HCT116 (cell line): ENCODE measurements around the gene TYMS. TPM values are rescaled to one million over a fixed set of nuclear protein-coding genes. Genes with fewer than 3 reads are reported as not detected.

Experiments
- ATAC-seq: fragments of 200-7000 bp; cut with Tn5 transposase; 2 replicates; pipeline ENCODE4 v1.9.1; 2020; ENCODE audit warnings: mild to moderate bottlenecking, moderate library complexity
- BruUV-seq: library from RNA; stranded (reverse); fragments of 400-500 nt; replicated peaks from 2 replicates; lab custom pipeline; 2021; lab: Mats Ljungman, UMichigan
- CTCF ChIA-PET: fragments of 300-600 bp; sonication (Branson Sonifier 250); formaldehyde crosslinking; loops from one replicate; lab custom pipeline; 2021; ENCODE audit warnings: antibody characterized with exemption; lab: Charles Lee
- POLR2A ChIA-PET: fragments of 300-600, 350-600 bp; sonication (Branson Sonifier 250); formaldehyde crosslinking; loops from one replicate; lab custom pipeline; 2021; ENCODE audit warnings: antibody characterized with exemption; lab: Charles Lee
- RAD21 ChIA-PET, 2 experiments: fragments of 300-600 bp; sonication (Branson Sonifier 250); formaldehyde crosslinking; loops; one replicate each; lab custom pipeline; 2023; ENCODE audit warnings: low total read pairs in 2 of 2; ENCODE audit not compliant: uncharacterized antibody in 2 of 2, unreplicated experiment in 2 of 2, low non-redundant PET in 1 of 2; lab: Charles Lee
- DNase-seq: peaks from one replicate; pipeline ENCODE4 v3.0.0-alpha.2; 2010; ENCODE audit warnings: low read depth, low spot score
- H2AFZ ChIP-seq: fragments of 200-600 bp; shearing (Covaris generic), sonication (generic); 2 replicates; pipeline ENCODE4 v1.6.1; 2017; ENCODE audit warnings: low read depth, mixed run types, mixed read lengths, antibody characterized with exemption, low read length; ENCODE audit not compliant: poor library complexity, severe bottlenecking
- H3K27ac ChIP-seq: 2 replicates; pipeline ENCODE4 v1.5.1; 2012; ENCODE audit warnings: low read depth, low read length
- H3K27me3 ChIP-seq: fragments of 200-600 bp; sonication (generic); 2 replicates; pipeline ENCODE4 v1.6.1; 2016; ENCODE audit warnings: mixed run types, low read length, mixed read lengths; ENCODE audit not compliant: insufficient read depth
- H3K36me3 ChIP-seq, 2 experiments: fragments of 200-500 bp in 1 of 2; fragments of 200-600 bp in 1 of 2; sonication (Bioruptor generic) in 1 of 2; sonication (generic) in 1 of 2; 2 replicates each; pipeline versions ENCODE4 v1.5.1 to v1.6.1; 2014 to 2016; ENCODE audit warnings: low read length in 2 of 2, inconsistent platforms in 1 of 2, mixed read lengths in 1 of 2, mixed run types in 1 of 2; ENCODE audit not compliant: insufficient read depth in 2 of 2, control insufficient read depth in 1 of 2
- H3K4me1 ChIP-seq, 2 experiments: fragments of 200-600 bp in 1 of 2; sonication (generic) in 1 of 2; 2 replicates each; pipeline versions ENCODE4 v1.5.1 to v1.6.1; 2012 to 2017; ENCODE audit warnings: low read length in 2 of 2, inconsistent platforms in 1 of 2, mild to moderate bottlenecking in 1 of 2, mixed read lengths in 1 of 2, mixed run types in 1 of 2, moderate library complexity in 1 of 2; ENCODE audit not compliant: insufficient read depth in 2 of 2, control insufficient read depth in 1 of 2
- H3K4me2 ChIP-seq: fragments of 200-600 bp; sonication (generic); 2 replicates; pipeline ENCODE4 v1.6.1; 2017; ENCODE audit warnings: mixed run types, low read length, mixed read lengths
- H3K4me3 ChIP-seq, 2 experiments: fragments of 200-600 bp in 1 of 2; sonication (generic) in 1 of 2; replicated peaks in 1 of 2; 2 replicates each; pipeline ENCODE4 v1.5.1; 2011 to 2016; ENCODE audit warnings: low read length in 2 of 2, control low read depth in 1 of 2, low read depth in 1 of 2, mild to moderate bottlenecking in 1 of 2, mixed read lengths in 1 of 2, mixed run types in 1 of 2
- H3K79me2 ChIP-seq: fragments of 200-600 bp; sonication (generic); 2 replicates; pipeline ENCODE4 v1.6.1; 2017; ENCODE audit warnings: mild to moderate bottlenecking, mixed run types, low read length, moderate library complexity, mixed read lengths; ENCODE audit not compliant: insufficient read depth
- H3K9ac ChIP-seq: fragments of 200-600 bp; sonication (generic); 2 replicates; pipeline ENCODE4 v1.6.1; 2016; ENCODE audit warnings: low read length, mixed read lengths
- H3K9me2 ChIP-seq: fragments of 200-600 bp; sonication (generic), shearing (Covaris generic); 2 replicates; pipeline ENCODE4 v1.6.1; 2017; ENCODE audit warnings: mixed run types, mild to moderate bottlenecking, moderate library complexity; ENCODE audit not compliant: insufficient read depth
- H3K9me3 ChIP-seq, 2 experiments: fragments of 200-500 bp in 1 of 2; fragments of 200-600 bp in 1 of 2; sonication (Bioruptor generic) in 1 of 2; sonication (generic) in 1 of 2; 2 replicates each; pipeline ENCODE4 v1.6.1; 2014 to 2017; ENCODE audit warnings: low read length in 2 of 2, mixed read lengths in 2 of 2, inconsistent platforms in 1 of 2, low read depth in 1 of 2, mild to moderate bottlenecking in 1 of 2, mixed run types in 1 of 2, moderate library complexity in 1 of 2; ENCODE audit not compliant: control insufficient read depth in 1 of 2, insufficient read depth in 1 of 2
- H4K20me1 ChIP-seq: fragments of 200-600 bp; sonication (generic), shearing (Covaris generic); 2 replicates; pipeline ENCODE4 v1.6.1; 2017; ENCODE audit warnings: mixed run types, mild to moderate bottlenecking, moderate library complexity; ENCODE audit not compliant: insufficient read depth
- ATF3 ChIP-seq: IDR thresholded peaks from 2 replicates; pipeline ENCODE4 v1.6.1; 2012
- CBX3 ChIP-seq: IDR thresholded peaks from 2 replicates; pipeline ENCODE4 v1.6.1; 2012; ENCODE audit warnings: low read depth
- EGR1 ChIP-seq: IDR thresholded peaks from 2 replicates; pipeline ENCODE4 v1.6.1; 2012; ENCODE audit warnings: low read depth
- ELF1 ChIP-seq: IDR thresholded peaks from 2 replicates; pipeline ENCODE4 v1.6.1; 2012; ENCODE audit warnings: low read depth, borderline replicate concordance
- EZH2phosphoT487 ChIP-seq: fragments of 200-600 bp; IDR thresholded peaks from 2 replicates; pipeline ENCODE4 v1.6.1; 2018; ENCODE audit warnings: antibody characterized with exemption, borderline replicate concordance
- JUND ChIP-seq: IDR thresholded peaks from 2 replicates; pipeline ENCODE4 v1.6.1; 2012
- POLR2A ChIP-seq: IDR thresholded peaks from 2 replicates; pipeline ENCODE4 v1.7.0; 2011; ENCODE audit warnings: borderline replicate concordance; ENCODE audit not compliant: insufficient read depth, insufficient read length; ENCODE audit errors: extremely low read depth
- POLR2AphosphoS5 ChIP-seq: IDR thresholded peaks from 2 replicates; pipeline ENCODE4 v1.6.1; 2011; ENCODE audit warnings: mild to moderate bottlenecking, low read depth, low read length, moderate library complexity
- SP1 ChIP-seq: IDR thresholded peaks from 2 replicates; pipeline ENCODE4 v1.6.1; 2012; ENCODE audit warnings: low read depth
- TCF7L2 ChIP-seq: IDR thresholded peaks from 2 replicates; pipeline ENCODE4 v1.7.0; 2011; ENCODE audit warnings: borderline replicate concordance, inconsistent platforms; ENCODE audit not compliant: insufficient read depth, insufficient read length; ENCODE audit errors: extremely low read depth
- YY1 ChIP-seq: IDR thresholded peaks from 2 replicates; pipeline ENCODE4 v1.6.1; 2011; ENCODE audit warnings: low read length, low read depth, moderate library complexity, mild to moderate bottlenecking; ENCODE audit not compliant: insufficient replicate concordance; ENCODE audit errors: extremely low read depth
- ZFX ChIP-seq: fragments of 450-650 bp; IDR thresholded peaks from 2 replicates; pipeline ENCODE4 v1.6.1; 2017
- intact Hi-C: fragments of 100-400 bp; cut with micrococcal nuclease; formaldehyde crosslinking; loops from 2 replicates; pipeline ENCODE4 v1.10.0; 2022
- total RNA-seq: library from RNA; stranded (reverse); gene quantifications from one replicate; pipeline ENCODE4 v1.2.1, GENCODE V29; 2021; ENCODE audit not compliant: unreplicated experiment

TYMS gene
- total RNA-seq, 1 experiment from 2014 or later: 245 TPM

DNA sequence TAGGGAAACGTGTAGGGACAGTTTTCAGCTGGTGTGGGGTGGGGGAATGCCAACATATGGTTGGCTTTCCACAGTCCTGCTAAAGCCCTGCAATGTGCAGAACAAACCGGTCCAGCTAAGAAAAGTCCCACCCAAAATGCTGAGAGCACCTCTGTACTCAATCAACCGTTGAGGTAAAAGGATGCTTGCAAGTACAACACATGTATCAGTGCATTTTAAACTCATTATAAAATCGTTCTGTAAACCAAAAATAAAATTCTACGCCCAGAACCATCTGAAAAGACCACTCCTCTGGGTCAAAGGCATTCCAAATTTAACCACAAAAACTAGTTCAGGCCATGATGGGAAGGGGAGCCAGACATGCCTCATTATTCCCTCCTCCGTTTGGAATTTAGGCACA, 2.0 kb upstream of the TYMS start:
- no peaks in the 10 kb centered on the region for H3K9me2 ChIP-seq
- H3K79me2 ChIP-seq: peaks cover 47% of the 10 kb centered on the region
- ChIA-PET RAD21 (no interaction called here), CTCF (no interaction called here), POLR2A (no interaction called here)
- H3K4me2 ChIP-seq: peak overlapping the region; percentile 94
- intact Hi-C loops: loop anchor here (5.0 kb wide), 1 partner anchor 57 kb away; the partner anchor contains the start of gene ENOSF1
- peak overlapping the region; percentile 99; the same call in 1 of the 2 replicates for H3K9ac ChIP-seq
- TSS peak; percentile 39 for BruUV-seq
- peaks cover 9 to 22% of the 10 kb centered on the region in 2 experiments; a peak in 3 of 4 replicates for H3K4me1 ChIP-seq
- ATAC-seq (no peak), DNase-seq (no peak)
- H3K27me3 ChIP-seq: no peaks in the 10 kb centered on the region
- no peak overlapping the region for H3K4me3 ChIP-seq
- TF ChIP-seq EZH2phosphoT487: no peak
- no peak for TF ChIP-seq ATF3
- peaks cover 6 to 14% of the 10 kb centered on the region in 2 experiments for H3K36me3 ChIP-seq
- H3K27ac ChIP-seq: no peak overlapping the region
- H2AFZ ChIP-seq: no peak overlapping the region
- H4K20me1 ChIP-seq: no peaks in the 10 kb centered on the region
- H3K9me3 ChIP-seq: no peaks in the 10 kb centered on the region

- ChIA-PET CTCF (interaction anchor here (1.3 to 2.4 kb wide), 2 partner anchors 34 to 181 kb away, joined by 4 to 11 read pairs; no protein-coding TSS in a partner anchor), RAD21 (no interaction called here), POLR2A (interaction anchor here (1.1 to 1.7 kb wide), 2 partner anchors 10 to 34 kb away, joined by 3 to 4 read pairs; no protein-coding TSS in a partner anchor)
- intact Hi-C loops: loop anchor here (5.0 kb wide), 1 partner anchor 54 kb away; the partner anchor contains the start of gene ENOSF1
- Histone ChIP-seq H3K27me3 (no peaks in the 10 kb centered on the region), H3K4me3 (peak overlapping the region; percentile 85 to 96), H3K36me3 (peaks cover 19 to 32% of the 10 kb centered on the region in 2 experiments), H3K4me2 (peak overlapping the region; percentile 94), H3K9ac (peak overlapping the region; percentile 99), H4K20me1 (no peaks in the 10 kb centered on the region), H3K9me2 (no peaks in the 10 kb centered on the region), H3K79me2 (peaks cover 66% of the 10 kb centered on the region), H3K27ac (peak overlapping the region; percentile 100), H2AFZ (no peak overlapping the region), H3K9me3 (no peaks in the 10 kb centered on the region), H3K4me1 (peaks cover 9 to 22% of the 10 kb centered on the region in 2 experiments; a peak in 3 of 4 replicates)
- ATAC-seq: peak; percentile 83
- no peak for TF ChIP-seq ELF1
- TF ChIP-seq EGR1: no peak
- no peak for TF ChIP-seq SP1
- no peak for TF ChIP-seq CBX3
- TF ChIP-seq POLR2AphosphoS5: peak; percentile 66
- TF ChIP-seq YY1: peak; percentile 48
- TF ChIP-seq POLR2A: peak; percentile 49
- no peak for TF ChIP-seq JUND
- peak; percentile 47; the same call in 1 of the 2 replicates for TF ChIP-seq ZFX
- TF ChIP-seq TCF7L2: peak; percentile 26
- TSS peak; percentile 68 for BruUV-seq
- peak; percentile 82 for DNase-seq
These were observed 821 bp downstream of the TYMS start for GRCh38 chr18:658001-658946.
